ENCODE results near the gene OR10H1.

DNA sequence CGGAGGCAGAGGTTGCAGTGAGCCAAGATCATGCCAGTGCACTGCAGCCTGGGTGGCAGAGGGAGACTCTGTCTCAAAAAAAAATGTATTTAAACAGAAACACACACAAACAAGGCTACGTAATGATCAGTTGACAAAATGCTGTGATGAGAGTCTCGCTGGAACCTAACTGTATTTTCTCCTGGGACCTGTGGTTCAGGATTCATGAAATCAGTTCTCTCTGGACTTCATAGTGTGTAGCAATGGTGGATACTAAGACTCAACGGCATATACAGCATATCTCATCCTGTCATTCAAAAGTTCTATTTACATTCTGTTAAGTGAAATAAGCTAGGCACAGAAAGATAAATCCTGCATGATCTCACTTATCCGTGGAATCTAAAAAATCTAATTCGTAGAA, 45.1 kb upstream of the OR10H1 start:
- TF ChIP-seq, protein P1, sequence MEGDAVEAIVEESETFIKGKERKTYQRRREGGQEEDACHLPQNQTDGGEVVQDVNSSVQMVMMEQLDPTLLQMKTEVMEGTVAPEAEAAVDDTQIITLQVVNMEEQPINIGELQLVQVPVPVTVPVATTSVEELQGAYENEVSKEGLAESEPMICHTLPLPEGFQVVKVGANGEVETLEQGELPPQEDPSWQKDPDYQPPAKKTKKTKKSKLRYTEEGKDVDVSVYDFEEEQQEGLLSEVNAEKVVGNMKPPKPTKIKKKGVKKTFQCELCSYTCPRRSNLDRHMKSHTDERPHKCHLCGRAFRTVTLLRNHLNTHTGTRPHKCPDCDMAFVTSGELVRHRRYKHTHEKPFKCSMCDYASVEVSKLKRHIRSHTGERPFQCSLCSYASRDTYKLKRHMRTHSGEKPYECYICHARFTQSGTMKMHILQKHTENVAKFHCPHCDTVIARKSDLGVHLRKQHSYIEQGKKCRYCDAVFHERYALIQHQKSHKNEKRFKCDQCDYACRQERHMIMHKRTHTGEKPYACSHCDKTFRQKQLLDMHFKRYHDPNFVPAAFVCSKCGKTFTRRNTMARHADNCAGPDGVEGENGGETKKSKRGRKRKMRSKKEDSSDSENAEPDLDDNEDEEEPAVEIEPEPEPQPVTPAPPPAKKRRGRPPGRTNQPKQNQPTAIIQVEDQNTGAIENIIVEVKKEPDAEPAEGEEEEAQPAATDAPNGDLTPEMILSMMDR (IDR thresholded peaks at IDR 0.05; ENCODE audit: low read depth, low read length, poor library complexity, severe bottlenecking), result no peak
- TF ChIP-seq EZH2phosphoT487 (IDR thresholded peaks at IDR 0.05; ENCODE audit: borderline replicate concordance, low read length), result no peak
